ENCODE results near the gene TRAP1.
A peak's percentile ranks its signal among the peaks of the same experiment; 100 is the strongest.

The TRAP1 gene

GRCh38 chr16:3694051-3694450 is 23.3 kb downstream of the TRAP1 start:
- H3K27ac ChIP-seq, result peak overlapping the region; percentile 82; the same call in 1 of the 2 replicates

GRCh38 chr16:3691761-3692160 is 25.6 kb downstream of the TRAP1 start:
- H3K27ac ChIP-seq, result no peak overlapping the region
- no peak for TF ChIP-seq CTCF (conservative IDR thresholded peaks at IDR 0.05)

More at GRCh38 chr16:3694051-3694450, 23.3 kb downstream of the TRAP1 start:
- TF ChIP-seq CTCF (conservative IDR thresholded peaks at IDR 0.05), result no peak

GRCh38 chr16:3690980-3691720 is 26.2 kb downstream of the TRAP1 start:
- TF ChIP-seq CTCF (conservative IDR thresholded peaks at IDR 0.05), result no peak
- H3K27ac ChIP-seq, result no peak overlapping the region

- peak; percentile 86 for TF ChIP-seq CTCF (conservative IDR thresholded peaks at IDR 0.05)
- no peak overlapping the region for H3K27ac ChIP-seq
These were observed 26.8 kb downstream of the TRAP1 start for GRCh38 chr16:3690470-3690928.

- no peak overlapping the region for H3K27ac ChIP-seq
- no peak for TF ChIP-seq CTCF (conservative IDR thresholded peaks at IDR 0.05)
These were observed 27.6 kb downstream of the TRAP1 start for GRCh38 chr16:3689731-3690130.

GRCh38 chr16:3687792-3688191 is 29.5 kb downstream of the TRAP1 start:
- no peak overlapping the region for H3K27ac ChIP-seq
- TF ChIP-seq CTCF (conservative IDR thresholded peaks at IDR 0.05), result no peak

GRCh38 chr16:3687021-3687420 is 30.3 kb downstream of the TRAP1 start:
- TF ChIP-seq CTCF (conservative IDR thresholded peaks at IDR 0.05), result no peak
- no peak overlapping the region for H3K27ac ChIP-seq

All from VCaP (cell line).